ENCODE measurements around the gene KIAA1586.
A peak's percentile ranks its signal among the peaks of the same experiment; 100 is the strongest.
"Not testable (repeated sequence)": the region's sequence is repeated elsewhere in the genome, so short reads cannot be mapped to it uniquely, and the experiment has no call there.

The KIAA1586 gene, protein sequence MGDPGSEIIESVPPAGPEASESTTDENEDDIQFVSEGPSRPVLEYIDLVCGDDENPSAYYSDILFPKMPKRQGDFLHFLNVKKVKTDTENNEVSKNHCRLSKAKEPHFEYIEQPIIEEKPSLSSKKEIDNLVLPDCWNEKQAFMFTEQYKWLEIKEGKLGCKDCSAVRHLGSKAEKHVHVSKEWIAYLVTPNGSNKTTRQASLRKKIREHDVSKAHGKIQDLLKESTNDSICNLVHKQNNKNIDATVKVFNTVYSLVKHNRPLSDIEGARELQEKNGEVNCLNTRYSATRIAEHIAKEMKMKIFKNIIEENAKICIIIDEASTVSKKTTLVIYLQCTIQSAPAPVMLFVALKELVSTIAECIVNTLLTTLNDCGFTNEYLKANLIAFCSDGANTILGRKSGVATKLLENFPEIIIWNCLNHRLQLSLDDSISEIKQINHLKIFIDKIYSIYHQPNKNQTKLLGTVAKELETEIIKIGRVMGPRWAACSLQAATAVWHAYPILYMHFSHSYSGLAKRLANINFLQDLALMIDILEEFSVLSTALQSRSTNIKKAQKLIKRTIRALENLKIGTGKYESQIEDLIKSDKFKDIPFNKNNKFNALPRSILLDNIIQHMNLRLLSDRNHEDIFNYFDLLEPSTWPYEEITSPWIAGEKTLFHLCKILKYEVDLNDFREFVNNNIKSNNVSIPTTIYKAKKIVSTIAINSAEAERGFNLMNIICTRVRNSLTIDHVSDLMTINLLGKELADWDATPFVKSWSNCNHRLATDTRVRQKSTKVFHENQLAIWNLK

DNA sequence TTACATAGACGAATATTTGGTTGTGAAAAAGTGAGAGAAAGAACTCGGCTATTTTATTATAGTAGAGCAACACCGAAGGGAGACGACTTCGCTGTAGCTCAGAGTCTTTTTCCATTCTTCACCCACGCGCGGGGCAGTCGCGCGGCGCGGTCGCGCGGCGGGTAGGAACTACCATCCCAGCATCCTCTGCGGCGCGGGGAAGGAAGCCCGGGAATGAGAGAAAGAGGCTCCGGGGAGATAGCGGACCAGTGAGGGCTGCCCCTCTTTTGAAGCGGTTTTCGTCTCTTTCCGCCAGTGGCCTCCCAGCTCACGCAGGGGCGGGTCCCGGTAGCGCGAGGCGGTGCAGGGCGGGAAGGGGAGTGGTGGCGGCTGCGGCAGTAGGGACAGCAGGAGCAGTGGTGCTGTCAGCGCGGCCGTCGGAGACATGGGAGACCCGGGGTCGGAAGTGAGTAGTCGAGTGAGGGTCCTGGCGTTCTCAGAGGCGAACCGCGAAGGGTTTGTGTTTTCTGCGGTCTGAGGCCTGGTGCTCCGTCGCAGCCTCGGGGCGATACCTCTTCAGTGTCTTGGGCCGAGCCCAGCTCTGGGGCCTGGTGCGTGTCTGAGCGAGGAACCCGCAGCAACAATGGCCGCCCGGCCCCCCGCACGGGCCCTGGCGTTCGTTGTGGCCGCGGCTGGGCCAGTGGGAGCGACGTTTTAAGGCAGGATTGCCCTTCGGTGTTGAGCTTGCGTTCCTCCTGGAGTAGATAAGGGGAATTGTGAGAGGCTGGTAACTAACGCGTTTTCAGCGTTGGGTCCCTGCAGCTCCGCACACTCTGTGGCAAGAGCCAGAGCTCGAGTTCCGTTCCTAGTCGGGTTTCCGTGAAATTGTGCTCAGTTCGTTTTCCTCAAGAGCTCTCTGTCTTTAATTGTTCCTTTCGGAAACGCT, at the start of gene KIAA1586:
KIAA1586 (plus strand) TSS at position 362 of the 925 bp plus-strand sequence; CDS start at position 425, 63 bp downstream.
- peak; percentile 62 for DNase-seq

DNA sequence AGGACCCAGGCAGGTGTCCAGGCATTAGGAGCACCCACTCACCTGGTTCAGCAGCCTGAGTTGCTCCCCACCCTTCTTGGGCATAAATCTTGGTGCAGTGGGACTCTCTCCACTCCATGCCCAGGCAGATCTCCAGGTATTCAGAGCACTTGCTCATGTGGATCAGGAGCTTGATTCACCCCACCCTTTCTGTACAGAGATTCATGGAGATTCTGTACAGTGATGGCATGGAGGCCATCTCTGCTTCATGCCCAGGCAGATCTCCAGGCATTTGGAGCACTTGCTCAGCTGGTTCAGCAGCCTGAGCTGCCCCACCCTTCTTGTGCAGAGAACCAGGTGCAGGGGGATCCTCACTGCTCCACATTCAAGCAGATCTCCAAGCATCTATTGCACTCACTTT, 47.4 kb upstream of the KIAA1586 start:
- DNase-seq, result no peak

DNA sequence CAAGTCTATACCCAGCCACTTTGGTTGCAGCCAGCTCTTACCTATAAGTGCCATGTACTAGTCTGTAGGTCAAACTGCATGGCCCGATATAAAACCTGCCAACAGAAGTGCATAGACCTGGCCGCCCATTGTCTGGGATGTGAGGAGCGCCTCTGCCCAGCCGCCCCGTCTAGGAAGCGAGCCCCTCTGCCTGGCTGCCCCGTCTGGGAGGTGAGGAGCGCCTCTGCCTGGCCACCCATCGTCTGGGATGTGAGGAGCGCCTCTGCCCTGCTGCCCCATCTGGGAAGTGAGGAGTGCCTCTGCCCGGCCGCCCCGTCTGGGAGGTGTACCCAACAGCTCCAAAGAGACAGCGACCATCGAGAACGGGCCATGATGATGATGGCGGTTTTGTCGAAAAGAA, 46.7 kb upstream of the KIAA1586 start:
- not testable (repeated sequence) for DNase-seq

DNA sequence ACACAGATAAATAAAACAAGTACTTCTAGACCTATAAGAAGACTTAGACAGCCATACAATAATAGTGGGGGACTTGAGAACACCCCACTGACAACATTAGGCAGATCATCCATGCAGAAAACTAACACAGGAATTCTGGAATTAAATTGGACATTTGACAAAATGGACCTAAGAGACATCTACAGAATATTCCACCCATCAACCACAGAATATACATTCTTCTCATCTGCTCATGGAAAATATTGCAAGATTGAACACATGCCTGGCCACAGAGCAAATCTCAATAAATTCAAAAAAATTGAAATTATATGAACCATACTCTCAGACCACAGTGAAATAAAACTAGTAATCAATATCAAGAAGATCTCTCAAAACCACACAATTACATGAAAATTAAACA, 44.3 kb upstream of the KIAA1586 start:
- DNase-seq, result no peak

DNA sequence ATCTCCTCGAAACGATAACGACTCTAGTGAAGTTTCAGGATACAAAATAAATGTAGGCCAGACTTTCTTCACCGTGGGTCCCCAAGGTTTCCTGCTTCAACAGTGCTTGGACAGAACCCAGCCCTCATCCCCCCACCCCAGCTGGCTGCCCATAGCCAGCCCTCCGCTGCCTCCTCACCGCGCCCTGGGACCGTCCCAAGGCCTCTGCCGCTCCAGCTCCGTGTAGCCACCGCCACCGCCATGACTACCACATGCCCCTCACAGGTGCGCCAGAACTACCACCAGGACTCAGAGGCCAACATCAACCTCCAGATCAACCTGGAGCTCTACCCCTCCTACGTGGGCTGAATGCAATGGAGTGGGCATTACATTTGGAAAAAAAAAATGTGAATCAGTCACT, 42.2 kb upstream of the KIAA1586 start:
- no peak for DNase-seq

DNA sequence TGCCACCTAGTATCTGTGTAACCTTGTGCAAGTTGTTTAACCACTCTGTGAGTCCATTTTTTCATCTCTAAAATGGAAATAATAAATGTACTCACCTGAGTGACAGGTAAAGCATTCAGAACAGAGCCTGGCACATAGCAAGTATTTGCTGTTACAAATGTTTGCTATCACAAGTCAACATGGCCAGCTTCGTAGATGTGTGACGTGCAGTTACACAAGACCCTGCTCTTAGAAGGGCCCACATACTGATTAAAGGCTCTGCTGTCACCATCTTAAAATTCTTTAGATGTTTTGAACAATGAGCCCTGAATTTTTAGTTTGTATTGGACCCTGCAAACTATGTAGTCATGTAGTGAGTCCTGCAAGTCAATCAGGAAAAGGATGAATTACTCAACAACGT, 40.4 kb upstream of the KIAA1586 start:
- no peak for DNase-seq

DNA sequence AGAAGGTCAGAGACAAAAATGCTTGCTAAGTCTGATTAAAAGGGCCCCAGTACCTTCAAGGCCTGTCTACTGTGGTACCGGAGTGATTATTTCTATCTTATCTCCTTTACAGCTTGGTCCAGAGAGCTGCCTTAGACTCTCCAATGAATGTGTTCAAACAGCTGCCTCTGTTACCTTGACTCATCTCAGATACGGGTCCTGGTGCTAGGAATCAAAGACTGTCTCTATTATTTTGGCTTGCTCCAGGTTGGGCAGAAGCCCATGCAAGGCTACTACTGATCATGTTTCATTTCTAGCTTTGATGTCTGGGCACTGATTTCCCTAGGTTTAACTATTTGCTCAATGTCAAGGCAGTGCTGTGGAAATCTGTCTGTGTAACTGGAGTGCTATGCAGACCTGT, 38.4 kb upstream of the KIAA1586 start:
- DNase-seq, result not testable (repeated sequence)

DNA sequence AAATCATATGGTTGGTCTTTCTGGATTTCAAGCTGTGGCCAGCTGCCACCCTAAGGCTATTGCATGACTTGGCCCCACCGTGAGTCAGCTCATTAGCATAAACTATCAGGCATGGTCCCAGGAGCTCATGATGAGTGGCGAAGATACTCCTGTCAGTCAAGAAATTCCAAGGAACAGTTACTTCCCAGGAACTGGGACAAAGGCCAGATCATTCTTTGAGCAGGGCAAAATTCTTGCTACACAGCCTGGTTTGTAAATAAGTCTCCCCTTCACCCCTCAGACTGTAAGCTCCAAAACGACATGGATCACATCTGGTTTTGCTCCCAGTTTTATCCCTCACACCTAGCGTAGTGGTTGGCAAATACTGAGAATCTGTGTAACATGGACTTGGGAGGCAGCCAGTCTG, 33.0 kb upstream of the KIAA1586 start:
- no peak for DNase-seq

DNA sequence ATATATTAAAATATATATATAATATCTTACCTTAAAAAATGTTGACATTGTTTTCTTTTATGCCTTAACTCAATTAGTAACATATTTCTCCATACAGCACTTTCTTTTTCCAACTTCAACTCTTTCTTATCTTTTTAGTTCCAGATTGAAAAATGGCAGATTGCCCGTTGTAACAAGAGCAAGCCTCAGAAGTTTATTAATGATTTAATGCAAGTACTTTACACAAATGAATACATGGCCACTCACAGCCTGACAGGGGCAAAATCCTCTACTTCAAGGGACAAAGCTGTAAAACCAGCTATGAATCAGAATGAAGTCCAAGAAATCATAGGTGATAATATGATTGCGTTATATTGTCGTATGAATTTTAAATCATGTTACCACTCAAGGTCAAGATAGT, 29.4 kb upstream of the KIAA1586 start:
- DNase-seq, result no peak

DNA sequence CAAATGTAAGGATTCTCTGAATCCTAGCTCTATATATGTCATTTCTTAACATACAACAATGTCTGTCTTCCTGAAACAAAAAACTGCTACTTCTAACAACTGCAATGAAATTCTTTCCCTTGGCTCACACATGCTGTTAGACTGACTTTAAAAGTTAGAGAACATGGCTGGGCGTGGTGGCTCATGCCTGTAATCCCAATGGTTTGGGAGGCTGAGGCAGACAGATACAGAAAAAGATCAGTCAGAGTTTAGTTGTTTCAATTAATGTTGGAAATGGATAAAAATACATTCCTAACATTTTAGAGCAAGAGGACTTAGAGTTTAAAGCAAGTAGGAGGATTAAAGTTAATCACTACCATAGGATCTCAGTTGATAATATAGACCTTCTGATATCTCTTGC, 28.7 kb upstream of the KIAA1586 start:
- DNase-seq, result no peak

DNA sequence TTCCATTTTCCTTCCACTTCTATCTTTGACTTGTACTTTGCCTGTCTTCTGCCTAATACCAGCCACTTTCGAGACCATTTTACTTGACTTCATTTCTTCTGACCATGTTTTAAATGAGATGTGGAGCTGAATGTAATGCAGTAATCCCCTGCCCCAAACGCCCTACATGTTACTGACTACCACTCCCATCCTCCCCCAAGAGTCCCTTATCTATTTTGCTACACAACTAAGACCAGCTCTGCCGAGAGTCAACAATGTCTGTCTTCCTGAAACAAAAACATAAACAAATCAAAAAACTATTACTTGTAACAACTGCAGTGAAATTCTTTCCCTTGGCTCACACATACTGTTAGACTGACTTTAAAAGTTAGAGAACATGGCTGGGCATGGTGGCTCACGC, 27.1 kb upstream of the KIAA1586 start:
- no peak for DNase-seq

DNA sequence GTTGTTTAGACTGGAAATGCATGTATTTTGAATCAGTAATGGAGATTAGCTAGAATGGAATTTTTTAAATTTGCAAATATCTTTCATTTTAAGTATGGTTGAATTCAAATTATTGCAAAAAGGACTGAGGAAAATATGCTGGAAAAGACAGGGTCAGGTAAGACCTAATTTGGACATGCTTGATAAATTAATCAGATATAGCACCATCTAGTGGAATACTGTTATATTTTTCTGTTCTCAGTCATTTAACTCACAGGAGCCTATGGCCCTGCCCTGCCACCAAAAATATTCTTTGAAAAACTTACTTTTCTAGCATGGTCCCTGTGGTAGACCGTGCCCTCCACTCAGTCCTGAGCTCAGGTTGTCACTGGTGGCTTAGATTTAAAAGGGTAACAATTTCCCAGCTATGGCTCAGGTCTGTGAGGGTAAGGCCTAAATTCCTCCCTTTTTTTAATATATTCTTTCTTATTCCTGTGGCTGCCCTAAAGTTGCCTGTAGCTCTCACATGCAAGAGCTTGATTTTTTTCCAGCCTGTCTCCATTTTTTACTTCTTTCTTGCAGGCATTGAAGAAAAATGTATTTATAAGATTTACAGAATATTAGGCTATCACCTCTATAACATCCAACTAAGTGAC, 25.3 kb upstream of the KIAA1586 start:
- DNase-seq, result no peak

DNA sequence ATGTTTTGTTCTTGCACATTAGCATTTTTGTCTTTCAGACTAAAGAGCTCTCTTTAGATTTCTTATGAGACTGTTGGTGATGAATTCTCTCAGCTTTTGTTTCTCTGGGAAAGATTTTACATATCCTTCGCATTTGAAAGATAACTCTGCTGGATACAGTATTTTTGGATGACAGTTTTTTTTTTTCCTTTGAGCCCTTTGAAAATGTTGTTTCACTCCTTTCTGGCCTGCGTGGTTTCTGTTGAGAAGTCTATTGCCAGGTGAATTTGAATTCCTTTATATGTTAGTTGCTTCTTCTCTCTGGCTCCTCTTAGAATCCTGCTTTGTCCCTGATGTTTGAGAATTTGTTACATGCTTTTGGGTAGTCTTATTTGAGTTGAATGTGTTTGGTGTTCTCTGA, 22.2 kb upstream of the KIAA1586 start:
- no peak for DNase-seq

DNA sequence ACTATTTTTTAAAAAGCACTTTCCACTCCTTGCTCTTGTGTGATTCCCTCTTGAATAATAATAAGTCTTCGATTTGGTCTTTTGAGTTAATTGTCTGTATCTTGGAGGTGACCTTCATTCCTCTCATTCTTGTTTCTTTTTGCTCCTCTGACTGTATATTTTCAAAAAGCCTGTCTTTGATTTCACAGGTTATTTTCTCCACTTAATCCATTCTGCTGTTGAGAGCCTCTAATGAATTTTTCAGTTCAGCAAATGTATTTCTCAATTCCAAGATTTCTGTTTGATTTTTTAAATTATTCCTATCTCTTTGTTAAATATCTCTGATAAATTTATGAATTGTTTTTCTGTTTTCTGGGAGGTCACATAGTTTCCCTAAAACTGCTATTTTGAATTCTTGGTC, 21.7 kb upstream of the KIAA1586 start:
- DNase-seq, result no peak

DNA sequence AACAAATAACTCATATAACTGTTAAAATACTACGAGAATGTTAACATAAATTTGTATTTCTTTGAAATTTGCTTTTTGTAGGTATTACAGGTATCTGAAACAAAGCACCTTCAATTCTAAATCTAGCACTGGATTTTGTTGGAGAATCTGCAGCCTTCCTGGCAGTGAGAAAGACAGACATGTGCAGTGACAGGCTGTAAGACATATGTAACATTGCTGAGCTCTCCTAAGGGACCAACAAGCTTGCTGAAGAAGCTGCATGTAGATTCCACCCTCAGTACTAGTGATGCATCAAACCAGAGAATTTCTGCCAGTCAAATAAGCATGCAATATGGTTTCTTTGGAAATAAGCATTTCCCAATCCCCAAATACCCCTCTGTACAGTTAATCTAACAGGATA, 20.5 kb upstream of the KIAA1586 start:
- DNase-seq, result no peak

DNA sequence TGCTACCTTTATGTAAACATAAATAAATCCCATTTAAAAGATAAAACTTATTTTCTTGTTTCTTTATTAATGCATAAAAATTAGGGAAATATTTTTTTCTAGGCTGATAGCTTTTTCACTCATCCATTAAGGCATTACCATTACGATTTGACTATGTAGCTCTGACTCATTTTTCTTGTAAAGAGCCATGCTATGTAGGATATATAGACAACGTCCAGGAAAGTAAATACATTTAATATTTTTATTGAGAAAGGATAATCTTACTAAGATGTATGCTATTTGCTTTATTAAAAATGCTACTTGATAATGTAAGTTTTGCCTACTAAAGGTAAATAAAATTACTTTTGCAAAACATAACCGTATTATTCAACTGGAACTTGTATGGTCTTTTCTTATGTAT, 19.2 kb upstream of the KIAA1586 start:
- DNase-seq, result no peak

DNA sequence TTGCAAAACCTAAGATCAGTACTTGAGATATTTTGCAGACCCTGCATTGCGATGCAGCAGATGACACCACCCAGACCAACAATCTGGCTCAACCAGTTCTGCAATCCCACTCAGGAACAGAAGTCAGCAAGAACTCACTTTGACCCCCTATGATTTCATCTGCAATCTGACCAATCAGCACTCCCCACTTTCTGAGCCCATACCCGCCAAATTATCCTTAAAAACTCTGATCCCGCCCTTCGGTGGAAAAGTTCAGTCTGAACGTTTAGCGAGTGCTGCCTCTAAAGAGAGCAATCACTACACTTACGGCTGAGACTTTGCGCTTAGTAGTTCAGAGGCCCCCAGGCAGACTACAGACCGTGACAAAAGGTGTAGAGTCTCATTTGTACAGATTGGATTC, 17.3 kb upstream of the KIAA1586 start:
- DNase-seq, result no peak

DNA sequence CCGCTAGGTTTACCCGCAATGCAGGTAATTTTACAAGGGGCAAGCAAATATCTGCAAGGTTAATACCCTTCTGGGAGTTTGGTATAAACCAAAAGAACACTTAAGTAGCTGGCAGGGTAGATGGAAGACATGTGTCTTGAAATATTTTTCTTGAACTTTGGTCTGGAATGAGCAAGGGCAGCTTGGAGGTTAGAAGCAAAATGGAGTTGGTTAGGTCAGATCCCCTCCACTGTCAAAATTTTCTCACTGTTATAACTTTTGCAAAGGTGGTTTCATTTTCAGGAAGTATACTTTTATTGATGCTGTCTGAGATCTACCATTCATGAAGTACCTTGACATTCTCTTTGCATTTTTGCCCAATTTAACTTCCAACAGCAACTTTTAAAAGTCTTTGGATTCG, 13.3 kb upstream of the KIAA1586 start:
- DNase-seq, result no peak

DNA sequence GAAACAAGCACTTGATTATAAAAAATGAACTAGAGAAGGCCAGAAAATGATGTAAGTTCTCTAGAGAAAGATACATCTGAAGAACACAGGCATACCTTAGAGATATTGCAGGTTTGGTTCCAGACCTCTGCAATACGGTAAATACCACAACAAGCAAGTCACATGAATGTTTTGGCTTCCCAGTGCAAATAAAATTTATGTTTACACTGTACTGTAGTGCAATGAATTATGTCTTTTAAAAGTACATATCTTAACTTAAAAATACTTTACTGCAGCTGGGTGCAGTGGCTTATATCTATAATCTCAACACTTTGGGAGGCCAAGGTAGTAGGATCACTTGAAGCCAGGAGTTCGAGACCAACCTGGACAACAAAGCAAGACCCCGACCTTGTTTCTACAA, 10.9 kb upstream of the KIAA1586 start:
- DNase-seq, result no peak

DNA sequence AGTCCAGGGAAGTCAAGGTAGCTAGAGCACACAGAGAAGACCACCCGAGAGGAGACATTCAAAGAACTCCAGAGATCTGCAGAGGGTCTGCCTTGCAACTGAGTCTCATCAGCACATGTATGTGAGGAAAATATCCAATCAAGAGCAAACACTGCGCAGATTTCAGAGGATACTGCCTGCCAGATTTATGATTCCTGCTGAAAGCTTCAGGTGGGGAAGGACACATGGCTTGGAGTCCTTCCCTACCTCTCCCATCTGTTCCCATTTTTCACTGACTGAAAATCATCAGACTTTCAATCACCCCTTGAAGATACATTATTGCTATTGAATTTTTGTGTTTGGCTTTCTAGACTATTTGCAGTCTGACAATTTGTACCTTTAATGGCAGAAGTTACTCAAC, 7.6 kb upstream of the KIAA1586 start:
- DNase-seq, result no peak

DNA sequence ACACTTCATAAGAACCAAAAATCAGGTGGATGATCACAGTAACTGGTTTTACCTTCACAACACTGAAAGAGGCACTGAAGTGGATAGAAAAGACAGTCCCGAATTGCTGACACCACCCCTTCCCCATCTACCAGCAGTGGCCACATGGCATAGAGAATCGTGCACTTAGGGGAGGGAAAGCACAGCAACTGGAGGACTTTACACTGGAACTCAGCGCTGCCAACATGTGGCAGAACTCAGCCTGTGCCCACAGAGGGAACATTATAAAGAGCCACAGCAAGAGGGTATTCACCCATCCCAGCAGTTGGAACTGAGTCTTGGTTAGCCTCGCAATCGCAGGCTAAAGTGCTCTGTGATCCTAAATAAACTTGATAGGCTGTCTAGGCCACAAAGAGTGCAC, 6.5 kb upstream of the KIAA1586 start:
- no peak for DNase-seq

DNA sequence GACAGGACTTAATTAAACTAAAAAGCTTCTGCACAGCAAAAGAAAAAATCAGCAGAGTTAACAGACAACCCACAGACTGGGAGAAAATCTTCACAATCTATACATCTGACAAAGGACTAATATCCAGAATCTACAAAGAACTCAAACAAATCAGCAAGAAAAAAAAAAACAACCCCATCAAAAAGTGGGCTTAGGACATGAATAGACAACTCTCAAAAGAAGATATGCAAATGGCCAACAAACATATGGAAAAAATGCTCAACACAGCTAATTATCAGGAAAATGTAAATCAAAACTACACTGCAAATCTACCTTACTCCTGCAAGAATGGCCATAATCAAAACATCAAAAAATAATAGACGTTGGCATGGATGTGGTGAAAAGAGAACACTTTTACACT, 2.4 kb upstream of the KIAA1586 start:
- DNase-seq, result not testable (repeated sequence)

DNA sequence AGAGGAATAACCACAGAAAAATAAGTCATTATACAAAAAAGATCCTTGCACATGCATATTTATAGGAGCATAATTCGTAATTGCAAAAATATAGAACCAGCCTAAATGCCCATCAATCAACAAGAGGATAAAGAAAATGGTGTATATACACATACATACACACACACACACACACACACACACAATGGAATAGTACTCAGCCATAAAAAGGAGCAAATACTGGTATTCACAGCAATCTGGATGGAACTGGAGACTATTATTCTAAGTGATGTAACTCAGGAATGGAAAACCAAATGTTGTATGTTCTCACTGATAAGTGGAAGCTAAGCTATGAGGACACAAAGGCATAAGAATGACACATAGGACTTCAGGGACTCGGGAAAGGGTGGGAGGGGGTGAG, 1.9 kb upstream of the KIAA1586 start:
- DNase-seq, result no peak

Measured in activated CD4-positive, alpha-beta T cell treated with anti-CD3 and anti-CD28 coated beads for 1 hour (primary cell).